ENCODE results near the gene GPC6.

Gene GPC6

GRCh38 chr13:93216122-93216521 is 10.5 kb upstream of the GPC6 start:
- H3F3A ChIP-seq (ENCODE audit: low read depth): no peaks in the 10 kb centered on the region
- H2AFZ ChIP-seq (ENCODE audit: low read length): no peak overlapping the region
- H3K9me2 ChIP-seq (replicated peaks; ENCODE audit: low read depth, low read length): no peaks in the 10 kb centered on the region
- no peaks in the 10 kb centered on the region for H3K9me3 ChIP-seq (ENCODE audit: insufficient read depth, low read depth, low read length)
- H3K36me3 ChIP-seq (ENCODE audit: insufficient read depth, low read length): no peaks in the 10 kb centered on the region
- no peak overlapping the region for H3K9ac ChIP-seq (ENCODE audit: low read depth, low read length, poor library complexity, severe bottlenecking)
- no peak overlapping the region for H3K4me2 ChIP-seq (ENCODE audit: low read depth, low read length, poor library complexity, severe bottlenecking)
- TF ChIP-seq CTCF (conservative IDR thresholded peaks at IDR 0.05; ENCODE audit: low read length) (no peak), EZH2phosphoT487 (IDR thresholded peaks at IDR 0.05; ENCODE audit: borderline replicate concordance) (no peak)
- no peaks in the 10 kb centered on the region for H3K27me3 ChIP-seq (ENCODE audit: insufficient read depth, low read length, poor library complexity, severe bottlenecking)
- no peaks in the 10 kb centered on the region for H4K20me1 ChIP-seq (ENCODE audit: insufficient read depth, low read length, poor library complexity, severe bottlenecking)
- no peaks in the 10 kb centered on the region for H3K79me2 ChIP-seq (ENCODE audit: insufficient read depth, low read length)
- no peak overlapping the region for H3K4me3 ChIP-seq (ENCODE audit: low read length, poor library complexity, severe bottlenecking)
- no peaks in the 10 kb centered on the region for H3K4me1 ChIP-seq (ENCODE audit: insufficient read depth, low read length, poor library complexity, severe bottlenecking)

DNA sequence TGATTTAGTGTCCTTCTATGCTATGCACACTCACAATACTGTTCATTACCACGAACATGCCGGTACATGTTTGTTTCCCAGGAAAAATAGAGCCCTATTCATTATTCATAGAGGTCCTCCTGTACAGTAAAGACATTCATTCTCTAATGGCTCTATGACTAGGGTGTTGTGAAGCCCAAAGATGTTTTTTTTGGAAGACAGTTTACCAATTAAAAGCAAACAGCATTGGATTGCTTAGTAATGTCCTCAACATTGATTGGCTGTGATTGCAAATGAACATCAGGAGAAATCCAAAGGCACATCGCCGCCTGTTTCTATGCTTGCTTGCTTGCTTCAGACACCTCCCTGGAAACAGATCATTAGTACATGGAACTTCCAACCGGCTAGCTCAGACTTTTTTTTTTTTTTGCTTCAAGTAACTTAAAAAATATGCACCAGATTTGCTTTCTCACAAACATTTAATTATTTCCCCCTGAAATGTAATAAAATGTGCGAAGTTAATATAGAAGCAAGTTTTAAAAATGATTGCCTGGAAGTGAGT is 8.8 kb upstream of the GPC6 start:
- Histone ChIP-seq H3K9ac (ENCODE audit: low read depth, low read length, poor library complexity, severe bottlenecking) (no peak overlapping the region), H3K9me3 (ENCODE audit: insufficient read depth, low read depth, low read length) (no peaks in the 10 kb centered on the region), H3K79me2 (ENCODE audit: insufficient read depth, low read length) (no peaks in the 10 kb centered on the region), H3K4me2 (ENCODE audit: low read depth, low read length, poor library complexity, severe bottlenecking) (no peak overlapping the region), H3K9me2 (replicated peaks; ENCODE audit: low read depth, low read length) (no peaks in the 10 kb centered on the region), H3F3A (ENCODE audit: low read depth) (no peaks in the 10 kb centered on the region), H2AFZ (ENCODE audit: low read length) (no peak overlapping the region), H3K36me3 (ENCODE audit: insufficient read depth, low read length) (no peaks in the 10 kb centered on the region), H4K20me1 (ENCODE audit: insufficient read depth, low read length, poor library complexity, severe bottlenecking) (no peaks in the 10 kb centered on the region), H3K4me3 (ENCODE audit: low read length, poor library complexity, severe bottlenecking) (no peak overlapping the region), H3K27me3 (ENCODE audit: insufficient read depth, low read length, poor library complexity, severe bottlenecking) (no peaks in the 10 kb centered on the region), H3K4me1 (ENCODE audit: insufficient read depth, low read length, poor library complexity, severe bottlenecking) (no peaks in the 10 kb centered on the region)
- no peak for TF ChIP-seq CTCF (conservative IDR thresholded peaks at IDR 0.05; ENCODE audit: low read length)
- no peak for TF ChIP-seq EZH2phosphoT487 (IDR thresholded peaks at IDR 0.05; ENCODE audit: borderline replicate concordance)

DNA sequence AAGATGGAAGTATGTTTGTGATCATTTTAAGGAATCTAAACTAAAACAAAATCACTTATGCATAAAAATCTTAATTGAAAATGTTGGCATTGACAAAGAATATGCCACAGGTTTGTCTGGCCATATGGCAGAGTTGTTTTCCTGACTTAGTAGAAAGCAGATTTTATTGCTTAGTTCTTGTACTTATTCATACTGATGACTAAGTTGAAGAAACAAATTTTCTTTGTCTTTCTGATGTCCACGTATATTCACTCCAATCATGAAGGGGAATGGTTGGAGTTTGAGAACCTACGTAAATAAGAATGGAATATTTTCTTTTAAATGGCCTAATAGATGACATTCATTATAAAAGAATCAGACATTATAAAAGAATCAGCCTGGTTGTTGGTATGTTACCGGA is 8.0 kb upstream of the GPC6 start:
- Histone ChIP-seq H3K4me1 (ENCODE audit: insufficient read depth, low read length, poor library complexity, severe bottlenecking) (no peaks in the 10 kb centered on the region), H4K20me1 (ENCODE audit: insufficient read depth, low read length, poor library complexity, severe bottlenecking) (no peaks in the 10 kb centered on the region), H3K79me2 (ENCODE audit: insufficient read depth, low read length) (no peaks in the 10 kb centered on the region), H3K36me3 (ENCODE audit: insufficient read depth, low read length) (no peaks in the 10 kb centered on the region), H3F3A (ENCODE audit: low read depth) (no peaks in the 10 kb centered on the region), H3K9me3 (ENCODE audit: insufficient read depth, low read depth, low read length) (no peaks in the 10 kb centered on the region), H3K9me2 (replicated peaks; ENCODE audit: low read depth, low read length) (no peaks in the 10 kb centered on the region), H2AFZ (ENCODE audit: low read length) (no peak overlapping the region), H3K9ac (ENCODE audit: low read depth, low read length, poor library complexity, severe bottlenecking) (no peak overlapping the region), H3K4me3 (ENCODE audit: low read length, poor library complexity, severe bottlenecking) (no peak overlapping the region), H3K4me2 (ENCODE audit: low read depth, low read length, poor library complexity, severe bottlenecking) (no peak overlapping the region), H3K27me3 (ENCODE audit: insufficient read depth, low read length, poor library complexity, severe bottlenecking) (no peaks in the 10 kb centered on the region)
- no peak for TF ChIP-seq EZH2phosphoT487 (IDR thresholded peaks at IDR 0.05; ENCODE audit: borderline replicate concordance)
- no peak for TF ChIP-seq CTCF (conservative IDR thresholded peaks at IDR 0.05; ENCODE audit: low read length)
